Neural crest cell (in vitro differentiated cells): Measurements from ENCODE around the gene IZUMO4. TPM values are rescaled to one million over a fixed set of nuclear protein-coding genes. Genes with fewer than 3 reads are reported as not detected.
"Not testable (repeated sequence)": the region's sequence is repeated elsewhere in the genome, so short reads cannot be mapped to it uniquely, and the experiment has no call there.

Experiments
- DNase-seq: peaks from one replicate; pipeline ENCODE4 v3.0.0; 2021; ENCODE audit warnings: low read depth, mixed read lengths, low spot score
- H3K27ac Mint-ChIP-seq: one replicate; pipeline ENCODE4 v1.8.0; 2021; ENCODE audit warnings: mild to moderate bottlenecking, mixed read lengths; ENCODE audit not compliant: unreplicated experiment
- H3K27me3 Mint-ChIP-seq: 2 replicates; pipeline ENCODE4 v1.8.0; 2021; ENCODE audit warnings: low read depth, mild to moderate bottlenecking, mixed read lengths
- H3K36me3 Mint-ChIP-seq: 2 replicates; pipeline ENCODE4 v1.8.0; 2021; ENCODE audit warnings: low read depth, mild to moderate bottlenecking, mixed read lengths
- H3K4me1 Mint-ChIP-seq: 2 replicates; pipeline ENCODE4 v1.8.0; 2021; ENCODE audit warnings: mixed read lengths
- H3K4me3 Mint-ChIP-seq: one replicate; pipeline ENCODE4 v1.8.0; 2021; ENCODE audit warnings: mild to moderate bottlenecking, mixed read lengths
- H3K9me3 Mint-ChIP-seq: 2 replicates; pipeline ENCODE4 v1.8.0; 2021; ENCODE audit warnings: mixed read lengths
- total RNA-seq: library from RNA; stranded (reverse); gene quantifications from 2 replicates; pipeline ENCODE4 v1.2.1, GENCODE V29; 2021
- TF ChIP-seq, protein P1 (sequence below): fragments of 200-600 bp; sonication (generic); conservative IDR thresholded peaks from 2 replicates; pipeline ENCODE4 v1.5.0; 2021; ENCODE audit warnings: antibody characterized with exemption, mild to moderate bottlenecking

The IZUMO4 gene
- total RNA-seq, 1 donor from 2014 or later, result 5.6 TPM

DNA sequence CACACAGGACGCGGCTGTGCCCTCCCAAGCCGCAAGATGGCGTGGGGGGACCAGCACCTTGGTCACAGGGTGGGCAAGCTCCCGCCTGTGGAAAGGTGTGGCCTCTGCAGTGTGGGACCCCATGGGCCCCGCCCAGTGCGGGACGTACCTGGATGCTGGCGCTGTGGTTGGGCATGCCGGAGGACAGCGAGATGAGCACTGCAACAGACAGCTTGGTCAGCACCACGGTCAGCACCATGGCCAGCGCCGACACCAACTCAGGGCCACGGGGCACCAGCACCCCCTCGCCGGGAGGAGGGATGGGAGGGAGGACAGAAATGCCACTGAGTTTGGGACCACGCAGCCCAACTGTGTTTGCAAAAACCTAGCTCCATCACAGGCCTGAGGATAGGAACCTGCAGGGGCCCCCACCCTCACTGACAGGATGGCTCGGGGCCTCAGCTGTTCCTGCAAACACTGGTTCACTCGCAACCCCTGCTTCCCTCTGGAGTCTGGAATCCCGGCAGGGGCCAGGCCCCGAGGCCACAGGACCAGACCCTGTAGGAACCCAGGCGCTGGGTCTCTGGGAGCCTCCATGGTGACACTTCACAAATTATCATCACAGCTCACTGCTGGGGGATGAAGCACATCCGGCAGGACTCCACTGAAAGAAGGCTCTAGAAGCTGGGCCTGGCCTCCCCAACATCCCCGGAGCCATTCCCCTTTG is 27.1 kb downstream of the IZUMO4 start:
- TF ChIP-seq, protein P1, sequence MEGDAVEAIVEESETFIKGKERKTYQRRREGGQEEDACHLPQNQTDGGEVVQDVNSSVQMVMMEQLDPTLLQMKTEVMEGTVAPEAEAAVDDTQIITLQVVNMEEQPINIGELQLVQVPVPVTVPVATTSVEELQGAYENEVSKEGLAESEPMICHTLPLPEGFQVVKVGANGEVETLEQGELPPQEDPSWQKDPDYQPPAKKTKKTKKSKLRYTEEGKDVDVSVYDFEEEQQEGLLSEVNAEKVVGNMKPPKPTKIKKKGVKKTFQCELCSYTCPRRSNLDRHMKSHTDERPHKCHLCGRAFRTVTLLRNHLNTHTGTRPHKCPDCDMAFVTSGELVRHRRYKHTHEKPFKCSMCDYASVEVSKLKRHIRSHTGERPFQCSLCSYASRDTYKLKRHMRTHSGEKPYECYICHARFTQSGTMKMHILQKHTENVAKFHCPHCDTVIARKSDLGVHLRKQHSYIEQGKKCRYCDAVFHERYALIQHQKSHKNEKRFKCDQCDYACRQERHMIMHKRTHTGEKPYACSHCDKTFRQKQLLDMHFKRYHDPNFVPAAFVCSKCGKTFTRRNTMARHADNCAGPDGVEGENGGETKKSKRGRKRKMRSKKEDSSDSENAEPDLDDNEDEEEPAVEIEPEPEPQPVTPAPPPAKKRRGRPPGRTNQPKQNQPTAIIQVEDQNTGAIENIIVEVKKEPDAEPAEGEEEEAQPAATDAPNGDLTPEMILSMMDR, result no peak
- DNase-seq, result peak; percentile 29
- peaks cover 2% of the 10 kb centered on the region for H3K36me3 Mint-ChIP-seq

GRCh38 chr19:2126879-2127518 is 30.3 kb downstream of the IZUMO4 start:
- TF ChIP-seq, protein P1, result no peak
- no peak overlapping the region for H3K27ac Mint-ChIP-seq
- H3K27me3 Mint-ChIP-seq, result no peaks in the 10 kb centered on the region
- peaks cover 2% of the 10 kb centered on the region for H3K36me3 Mint-ChIP-seq
- H3K4me1 Mint-ChIP-seq, result no peaks in the 10 kb centered on the region
- H3K9me3 Mint-ChIP-seq, result no peaks in the 10 kb centered on the region
- no peak for DNase-seq
- H3K4me3 Mint-ChIP-seq, result no peak overlapping the region

More for the DNA sequence above, 27.1 kb downstream of the IZUMO4 start:
- Mint-ChIP-seq H3K4me1 (no peaks in the 10 kb centered on the region), H3K4me3 (no peak overlapping the region), H3K27ac (no peak overlapping the region), H3K9me3 (no peaks in the 10 kb centered on the region), H3K27me3 (no peaks in the 10 kb centered on the region)

DNA sequence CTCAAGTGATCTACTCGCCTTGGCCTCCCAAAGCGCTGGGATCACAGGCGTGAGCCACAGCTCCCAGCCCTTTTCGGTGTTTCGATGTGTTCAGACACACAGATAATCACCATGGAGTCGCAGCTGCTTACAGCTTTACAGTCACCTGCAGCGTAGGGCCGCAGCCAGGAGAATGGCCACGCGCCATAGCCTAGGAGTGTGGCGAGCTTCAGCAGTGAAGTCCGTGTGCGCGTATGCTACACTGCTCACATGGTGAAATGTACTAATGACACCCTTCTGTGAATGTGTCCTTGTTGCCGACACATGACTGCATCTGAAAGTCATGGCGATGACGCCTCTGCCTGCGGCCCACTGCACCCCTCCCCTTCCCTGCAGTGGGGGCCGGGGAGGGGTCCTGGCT is 31.0 kb downstream of the IZUMO4 start:
- no peaks in the 10 kb centered on the region for H3K9me3 Mint-ChIP-seq
- H3K27ac Mint-ChIP-seq, result no peak overlapping the region
- H3K4me3 Mint-ChIP-seq, result no peak overlapping the region
- no peaks in the 10 kb centered on the region for H3K27me3 Mint-ChIP-seq
- TF ChIP-seq, protein P1, result no peak
- no peak for DNase-seq
- no peaks in the 10 kb centered on the region for H3K4me1 Mint-ChIP-seq
- no peaks in the 10 kb centered on the region for H3K36me3 Mint-ChIP-seq

DNA sequence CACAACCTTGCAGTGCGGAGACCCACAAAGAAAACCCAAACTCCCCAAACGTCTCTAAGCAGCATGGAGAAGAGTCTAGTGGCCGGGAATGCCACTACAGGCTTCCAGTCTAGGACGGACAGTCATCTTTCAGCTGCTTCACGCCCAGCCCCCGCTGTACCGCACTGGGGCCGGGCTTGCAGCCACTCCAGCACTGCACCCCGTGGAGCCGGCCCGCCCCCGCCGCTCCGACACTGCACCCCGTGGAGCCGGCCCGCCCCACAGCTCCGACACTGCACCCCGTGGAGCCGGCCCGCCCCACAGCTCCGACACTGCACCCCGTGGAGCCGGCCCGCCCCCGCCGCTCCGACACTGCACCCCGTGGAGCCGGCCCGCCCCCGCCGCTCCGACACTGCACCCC is 31.5 kb downstream of the IZUMO4 start:
- not testable (repeated sequence) for H3K4me1 Mint-ChIP-seq, H3K27me3 Mint-ChIP-seq, H3K27ac Mint-ChIP-seq, H3K36me3 Mint-ChIP-seq, DNase-seq, H3K4me3 Mint-ChIP-seq, H3K9me3 Mint-ChIP-seq

DNA sequence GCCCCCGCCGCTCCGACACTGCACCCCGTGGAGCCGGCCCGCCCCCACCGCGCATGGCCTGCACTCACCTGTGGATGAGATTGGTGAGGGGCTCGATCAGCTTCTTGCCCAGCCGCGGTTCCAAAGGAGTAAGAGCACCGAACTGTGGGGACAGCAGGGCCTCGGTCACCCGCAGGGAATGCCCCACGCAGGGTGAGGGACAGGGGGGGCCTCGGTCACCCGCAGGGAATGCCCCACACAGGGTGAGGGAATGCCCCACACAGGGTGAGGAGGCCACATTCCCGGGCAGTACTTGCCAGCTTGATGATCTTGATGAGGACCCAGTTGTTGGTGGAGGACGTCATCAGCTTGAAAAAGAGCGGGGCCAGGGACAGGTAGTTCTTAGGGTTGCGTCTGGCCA is 32.3 kb downstream of the IZUMO4 start:
- Mint-ChIP-seq H3K4me1 (no peaks in the 10 kb centered on the region), H3K4me3 (no peak overlapping the region), H3K27ac (no peak overlapping the region), H3K27me3 (no peaks in the 10 kb centered on the region), H3K36me3 (peaks cover 3% of the 10 kb centered on the region), H3K9me3 (no peaks in the 10 kb centered on the region)
- TF ChIP-seq, protein P1, result no peak
- no peak for DNase-seq

DNA sequence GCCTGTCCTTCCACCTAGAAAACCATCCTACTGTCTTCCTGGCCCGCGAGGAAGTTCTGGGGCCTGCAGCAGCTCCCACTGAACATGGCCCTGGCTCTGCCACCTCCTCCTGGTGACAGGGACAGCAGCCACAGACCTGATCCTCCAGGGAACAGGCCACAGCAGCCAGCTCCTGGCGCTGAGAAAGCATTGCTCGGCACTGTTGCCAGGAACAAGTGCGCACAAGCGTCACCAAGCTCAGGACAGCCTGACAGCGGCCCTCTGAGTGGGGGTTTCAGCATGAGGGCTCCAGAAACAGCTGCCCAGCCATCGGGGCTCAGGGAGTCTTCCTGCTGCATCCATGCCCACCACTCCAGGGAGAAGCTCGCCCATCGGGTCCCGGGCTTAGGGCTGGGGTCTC is 32.8 kb downstream of the IZUMO4 start:
- no peak overlapping the region for H3K4me3 Mint-ChIP-seq
- H3K4me1 Mint-ChIP-seq, result no peaks in the 10 kb centered on the region
- H3K27ac Mint-ChIP-seq, result no peak overlapping the region
- H3K27me3 Mint-ChIP-seq, result no peaks in the 10 kb centered on the region
- TF ChIP-seq, protein P1, result no peak
- peaks cover 3% of the 10 kb centered on the region for H3K36me3 Mint-ChIP-seq
- DNase-seq, result no peak
- H3K9me3 Mint-ChIP-seq, result no peaks in the 10 kb centered on the region
